HG02973 (cell line): ENCODE measurements around the gene NEDD4.
"Not testable (repeated sequence)": the region's sequence is repeated elsewhere in the genome, so short reads cannot be mapped to it uniquely, and the experiment has no call there.

Experiments used
- ATAC-seq: cut with Tn5 transposase; IDR thresholded peaks from one replicate; pipeline ENCODE4 v1.9.1; 2021; ENCODE audit warnings: moderate library complexity; ENCODE audit not compliant: unreplicated experiment

Gene NEDD4

DNA sequence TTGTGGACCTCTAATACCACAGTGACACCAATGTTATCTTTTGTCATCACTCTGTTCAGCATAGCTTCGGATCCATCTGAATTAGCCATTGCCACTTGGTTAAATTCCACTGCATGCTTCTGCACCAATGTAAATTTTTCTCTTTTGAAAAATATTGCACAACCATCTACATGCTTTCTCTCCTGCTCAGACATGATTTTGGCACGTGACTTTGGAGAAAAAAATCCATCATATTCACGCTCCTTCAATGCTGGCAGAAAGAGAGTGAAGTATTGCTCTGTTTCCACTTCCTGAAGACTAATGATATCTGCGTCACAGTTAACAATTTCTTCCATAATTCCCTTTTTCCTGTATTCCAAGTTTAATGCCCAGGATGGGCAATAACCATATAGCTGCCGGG is 13.0 kb upstream of the NEDD4 start:
- not testable (repeated sequence) for ATAC-seq

DNA sequence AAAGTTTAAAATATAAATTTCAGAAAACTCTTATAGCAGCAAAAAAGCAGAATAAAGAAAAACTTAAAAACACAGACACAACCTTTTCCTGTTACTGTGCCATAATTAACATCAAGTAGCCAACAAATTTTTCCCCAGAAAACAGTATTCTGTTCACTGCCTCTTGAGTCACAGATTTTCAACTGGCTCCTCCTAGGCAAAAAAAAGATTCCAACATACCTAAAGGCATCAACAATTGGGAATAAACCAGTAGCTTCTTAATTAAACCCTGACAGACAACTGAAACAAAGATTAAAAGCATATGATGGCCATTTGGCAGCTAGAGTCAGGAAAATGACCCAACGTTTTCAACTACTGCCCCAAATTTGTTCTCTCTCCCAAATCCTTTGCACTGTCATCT is 10.9 kb upstream of the NEDD4 start:
- not testable (repeated sequence) for ATAC-seq

GRCh38 chr15:56003777-56004176 is 10.4 kb upstream of the NEDD4 start:
- not testable (repeated sequence) for ATAC-seq

DNA sequence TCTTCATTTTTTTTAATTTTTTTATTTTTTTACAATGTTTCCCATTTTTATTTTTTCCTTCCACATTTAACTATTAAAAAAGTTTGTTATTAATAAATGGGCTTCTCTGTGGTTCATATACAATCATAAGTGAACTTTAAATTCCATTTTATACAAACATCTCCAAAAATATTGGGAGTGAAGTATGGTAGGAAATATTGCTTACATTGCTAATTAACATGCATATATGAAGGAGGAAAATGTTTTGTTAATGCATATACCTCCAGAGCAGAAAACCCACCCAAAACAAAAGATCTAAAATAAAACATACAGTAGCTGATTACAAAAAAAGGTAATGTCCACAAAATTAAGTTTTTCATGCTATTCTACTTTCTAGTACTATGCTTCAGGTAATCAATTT is 9.9 kb upstream of the NEDD4 start:
- ATAC-seq = not testable (repeated sequence)

GRCh38 chr15:56001471-56002078 is 8.2 kb upstream of the NEDD4 start:
- ATAC-seq = no peak

DNA sequence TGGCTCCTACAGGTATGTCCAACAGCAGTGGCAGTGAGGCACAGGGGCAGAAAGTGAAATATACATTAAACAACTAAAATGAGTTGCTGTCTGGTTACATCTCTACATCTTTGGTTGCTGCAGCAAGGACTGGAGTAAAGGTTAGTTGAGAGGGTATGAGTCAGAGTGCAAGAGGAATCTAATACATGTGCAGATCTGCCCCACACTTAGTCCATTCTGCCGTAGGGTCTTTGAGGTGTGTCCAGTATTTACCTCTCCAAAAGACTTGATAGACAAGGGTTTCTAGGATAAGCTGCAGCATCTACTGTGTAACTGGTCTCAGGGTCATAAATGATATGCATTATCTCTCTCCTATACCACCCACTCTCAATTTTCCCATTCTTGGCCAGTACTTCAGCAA is 6.2 kb upstream of the NEDD4 start:
- no peak for ATAC-seq

- ATAC-seq = no peak
Measured at GRCh38 chr15:55998478-55998877, 5.1 kb upstream of the NEDD4 start.

- ATAC-seq = no peak
Measured at GRCh38 chr15:55993804-55994560, 570 bp upstream of the NEDD4 start.

- ATAC-seq = no peak
Measured at GRCh38 chr15:55992769-55993110, 672 bp downstream of the NEDD4 start.

DNA sequence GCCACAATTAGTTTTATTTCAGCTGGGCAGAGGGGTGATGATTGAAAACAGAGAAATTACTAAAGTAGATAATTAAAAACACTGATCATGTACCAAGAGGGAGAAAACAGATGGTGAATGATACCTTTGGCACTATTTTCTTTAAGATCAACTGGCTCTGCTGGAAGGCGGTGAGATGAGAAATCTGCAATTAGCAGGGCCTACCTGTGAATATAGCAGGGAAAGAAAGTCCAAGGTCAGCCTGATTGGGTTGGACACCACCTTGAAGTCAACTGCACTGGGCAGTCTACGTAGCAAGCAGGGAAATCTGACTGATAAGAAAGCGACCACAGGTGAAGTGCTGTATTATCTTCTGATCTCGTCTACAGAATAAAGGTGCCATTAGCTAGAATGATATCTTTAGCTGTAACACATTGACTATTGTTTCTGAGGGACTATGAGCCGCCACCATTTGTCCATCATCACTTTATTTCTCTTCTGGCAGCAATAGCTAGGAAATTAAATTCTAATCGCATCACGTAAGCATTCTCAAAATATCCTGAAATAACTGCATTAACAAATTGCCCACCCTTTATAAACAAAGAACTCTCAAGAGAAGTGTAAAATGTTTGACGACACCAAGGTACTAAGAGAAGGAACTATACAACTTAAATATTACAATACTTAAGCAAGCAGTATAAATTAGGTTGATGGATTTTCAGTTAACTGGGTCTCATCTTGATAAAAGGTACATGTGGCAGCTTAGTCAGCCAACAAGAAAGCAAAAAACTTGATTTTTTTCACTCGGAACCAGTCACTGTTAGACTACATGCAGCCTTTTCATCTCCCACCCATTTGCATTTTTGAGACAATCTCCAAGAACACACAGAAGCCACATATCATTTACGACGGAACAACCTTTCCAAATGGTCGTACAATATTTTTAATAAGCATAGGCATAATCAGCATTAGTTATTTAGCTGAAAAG is 1.3 kb downstream of the NEDD4 start:
- no peak for ATAC-seq

DNA sequence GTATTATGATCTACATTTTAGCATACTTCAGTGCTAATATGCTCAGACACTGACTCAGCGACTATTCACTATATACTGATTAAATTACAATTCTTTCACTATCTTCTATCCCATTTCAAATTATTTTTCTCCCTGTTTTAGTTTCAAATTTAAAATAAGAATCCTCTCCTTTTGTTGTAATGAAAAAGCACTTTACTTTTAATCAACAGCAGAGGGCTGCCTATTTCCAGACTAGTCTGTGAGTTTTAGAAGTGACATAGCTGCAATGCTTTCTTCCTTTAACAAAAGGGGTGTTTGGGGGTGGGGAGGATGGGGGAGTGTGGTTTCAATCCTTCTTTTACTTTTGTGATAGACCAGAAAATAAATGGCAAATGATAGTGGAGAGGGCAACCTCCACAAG is 2.4 kb downstream of the NEDD4 start:
- no peak for ATAC-seq

DNA sequence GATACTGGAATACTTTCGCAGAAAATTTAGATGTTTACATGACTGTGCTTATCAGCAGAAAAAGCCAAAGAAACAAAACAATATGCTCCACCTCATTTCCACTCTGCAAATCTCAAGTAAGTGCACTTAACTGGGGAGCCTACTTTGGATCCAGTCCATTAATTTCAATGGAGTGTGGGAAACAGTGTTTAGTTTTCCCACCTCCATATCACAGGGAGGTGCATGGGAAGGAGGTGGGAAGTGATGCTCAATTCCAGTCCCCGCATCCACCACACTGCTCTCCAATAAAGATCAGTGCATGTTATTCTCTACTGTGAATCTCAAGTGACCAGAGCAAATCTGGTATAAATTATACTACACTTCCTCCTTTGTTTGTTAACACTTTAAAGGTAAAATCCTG is 2.9 kb downstream of the NEDD4 start:
- no peak for ATAC-seq

GRCh38 chr15:55989383-55989782 is 4.0 kb downstream of the NEDD4 start:
- no peak for ATAC-seq

DNA sequence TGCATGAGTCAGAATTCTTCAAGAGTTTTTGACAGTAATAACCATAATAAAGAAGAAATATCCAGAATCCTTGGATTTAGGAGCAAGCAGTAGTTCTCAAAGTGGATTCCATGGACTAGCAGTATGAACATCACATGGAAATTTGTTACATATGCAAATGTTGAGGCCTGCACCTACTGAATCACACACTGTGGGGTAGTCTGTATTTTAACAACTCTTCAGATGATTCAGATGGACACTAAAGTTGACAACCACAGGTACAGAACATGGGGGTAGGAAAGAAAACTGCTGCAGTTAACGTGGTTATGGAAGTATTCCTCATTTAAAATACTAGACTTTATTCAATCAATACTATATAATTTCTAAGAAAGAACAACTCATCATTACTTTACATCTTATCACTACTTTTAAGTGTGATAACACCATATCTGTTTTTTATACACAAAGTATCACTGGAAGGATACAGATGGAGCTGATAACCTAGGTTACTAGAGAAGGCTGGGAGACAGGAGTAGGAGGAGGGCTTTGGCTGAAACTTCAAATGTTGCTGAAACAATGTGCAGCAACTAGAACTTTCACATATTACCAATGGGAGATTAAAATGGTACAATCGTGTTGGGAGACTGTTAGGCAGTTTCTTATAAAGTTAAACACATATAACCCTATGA is 11.7 kb downstream of the NEDD4 start:
- no peak for ATAC-seq

DNA sequence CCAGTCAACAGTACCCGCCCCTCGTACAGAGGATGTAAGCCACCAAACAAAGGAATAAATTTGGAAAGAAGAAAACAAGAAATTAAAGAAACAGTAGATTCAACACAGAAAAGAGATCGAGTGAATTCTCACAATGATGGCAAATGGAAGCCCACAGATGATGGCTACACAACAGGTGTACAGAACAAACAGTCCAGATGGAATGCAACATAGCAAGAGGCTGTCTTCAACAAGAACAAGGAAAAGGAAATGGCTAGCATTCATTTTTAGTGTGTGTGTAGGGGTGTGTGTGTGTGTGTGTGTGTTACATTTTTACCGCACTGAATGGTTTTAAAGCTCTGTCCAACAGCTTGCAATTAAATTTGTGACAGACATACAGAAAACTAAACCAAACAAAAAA is 12.9 kb downstream of the NEDD4 start:
- ATAC-seq = no peak

GRCh38 chr15:55977231-55977630 is 16.2 kb downstream of the NEDD4 start:
- no peak for ATAC-seq

GRCh38 chr15:55970286-55970685 is 23.1 kb downstream of the NEDD4 start:
- ATAC-seq = no peak

DNA sequence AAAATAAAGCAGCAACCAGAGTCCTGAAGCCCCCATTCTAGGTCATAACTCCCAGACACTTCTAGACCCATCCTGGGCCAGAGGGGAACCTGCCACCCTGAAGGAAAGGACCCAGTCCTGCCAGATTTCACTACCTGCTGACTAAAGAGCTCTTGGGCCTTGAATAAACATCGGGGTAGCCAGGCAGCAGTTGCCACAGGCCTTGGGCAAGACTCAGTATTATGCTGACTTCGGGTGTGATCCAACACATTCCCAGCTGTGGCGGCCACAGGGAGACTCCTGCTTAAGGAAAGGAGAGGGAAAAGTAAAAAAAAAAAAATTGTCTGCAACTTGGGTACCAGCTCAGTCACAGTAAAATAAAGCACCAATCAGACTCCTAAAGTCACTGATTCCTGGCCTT is 23.8 kb downstream of the NEDD4 start:
- no peak for ATAC-seq

DNA sequence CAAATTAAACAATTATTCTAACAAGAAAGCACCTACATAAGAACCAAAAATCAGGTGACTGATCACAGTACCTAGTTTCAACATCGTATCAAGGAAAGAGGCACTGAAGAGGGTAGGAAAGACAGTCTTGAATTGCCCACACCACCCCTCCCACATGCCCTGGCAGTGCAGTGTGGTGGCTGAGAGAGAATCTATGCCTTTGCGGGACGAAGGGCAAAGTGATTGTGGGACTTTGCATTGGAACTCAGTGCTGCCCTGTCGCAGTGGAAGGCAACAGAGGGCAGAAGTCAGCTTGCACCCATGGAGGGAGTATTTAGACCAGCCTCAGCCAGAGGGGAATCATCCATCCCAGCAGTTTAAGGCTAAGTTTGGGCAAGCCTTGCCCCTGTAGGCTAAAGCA is 24.5 kb downstream of the NEDD4 start:
- ATAC-seq = no peak

DNA sequence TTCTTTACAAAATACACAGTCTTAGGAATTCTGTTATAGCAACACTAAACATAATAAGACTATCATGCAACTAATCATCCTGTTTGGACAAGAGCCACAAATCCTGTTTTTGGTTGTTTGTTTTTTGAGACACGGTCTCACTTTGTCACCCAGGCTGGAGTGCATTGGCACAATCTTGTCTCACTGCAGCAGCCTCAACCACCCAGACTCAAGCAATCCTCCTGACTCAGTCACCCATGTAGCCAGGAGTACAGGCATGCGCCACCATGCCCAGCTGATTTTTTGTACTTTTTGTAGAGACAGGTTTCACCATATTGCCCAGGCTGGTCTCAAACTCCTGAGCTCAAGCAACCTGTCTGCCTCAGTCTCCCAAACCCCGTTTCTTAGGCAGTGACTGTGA is 28.3 kb downstream of the NEDD4 start:
- no peak for ATAC-seq

- no peak for ATAC-seq
Measured at GRCh38 chr15:55960946-55961345, 32.5 kb downstream of the NEDD4 start.
